GM19397 (cell line): ENCODE measurements around the gene SCAF11.

ENCODE experiments used
- ATAC-seq: cut with Tn5 transposase; IDR thresholded peaks from one replicate; pipeline ENCODE4 v1.9.1; 2021; ENCODE audit warnings: mild to moderate bottlenecking, moderate library complexity; ENCODE audit not compliant: unreplicated experiment

Gene SCAF11

GRCh38 chr12:45980540-45980939, 9.8 kb downstream of the SCAF11 start:
- no peak for ATAC-seq

- no peak for ATAC-seq
Observed at GRCh38 chr12:45978108-45978507, 12.3 kb downstream of the SCAF11 start.

DNA sequence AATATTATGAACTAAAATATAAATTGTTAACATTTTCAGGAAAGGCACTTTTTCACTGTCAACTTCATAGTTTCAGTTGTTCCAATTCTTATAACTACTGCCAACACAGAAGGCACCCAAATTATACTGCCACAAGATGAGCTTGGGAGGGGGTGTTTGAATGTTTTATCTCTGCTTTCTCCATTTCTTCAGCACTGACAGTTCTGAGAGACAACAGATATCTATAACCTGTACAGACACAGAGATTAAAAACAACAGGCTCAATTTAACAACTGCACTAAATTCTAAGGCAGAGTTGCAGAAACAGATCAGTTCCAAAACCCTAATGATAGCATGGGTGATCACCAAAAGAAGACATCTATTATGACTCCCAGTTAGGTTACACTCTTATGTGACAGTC, 12.8 kb downstream of the SCAF11 start:
- no peak for ATAC-seq

GRCh38 chr12:45975506-45975905, 14.9 kb downstream of the SCAF11 start:
- no peak for ATAC-seq

- no peak for ATAC-seq
Observed at GRCh38 chr12:45974883-45975282, 15.5 kb downstream of the SCAF11 start.

GRCh38 chr12:45974171-45974719, 16.1 kb downstream of the SCAF11 start:
- no peak for ATAC-seq

DNA sequence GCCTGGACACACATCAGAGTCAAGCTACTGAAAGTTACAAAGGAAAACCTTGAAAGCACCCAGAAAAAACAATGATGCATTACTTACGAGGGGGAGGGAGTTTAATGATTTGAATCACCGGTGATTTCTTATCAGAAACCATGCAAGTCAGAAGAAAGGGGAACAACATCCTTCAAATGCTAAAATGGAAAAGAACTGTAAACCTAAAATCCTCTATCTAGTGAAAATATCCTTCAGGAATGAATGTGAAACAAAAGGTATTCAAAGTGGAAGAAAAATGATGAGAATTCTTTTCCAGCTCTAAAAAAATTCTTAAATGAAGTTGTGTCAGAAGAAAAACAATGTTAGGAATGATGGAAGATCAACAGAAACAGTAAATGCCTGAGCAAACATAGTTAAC, 16.8 kb downstream of the SCAF11 start:
- ATAC-seq: no peak

DNA sequence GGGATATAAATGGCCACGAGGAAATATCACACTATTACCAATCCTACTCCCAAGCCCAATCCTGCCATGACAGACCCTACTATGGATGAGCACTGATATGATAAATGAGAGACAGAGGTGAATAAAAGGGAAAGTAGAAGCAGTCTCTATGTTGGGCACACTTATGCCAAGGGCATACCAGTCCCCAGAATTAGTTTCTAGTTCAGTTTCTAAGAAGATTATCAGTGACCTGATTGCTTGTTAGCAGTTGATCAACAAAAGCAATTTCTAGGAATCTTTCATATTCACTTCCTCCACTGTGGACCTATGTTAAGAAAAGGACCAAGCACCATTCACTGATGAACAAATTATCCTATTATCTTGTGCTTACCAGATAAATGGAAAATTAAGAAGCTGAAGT, 20.0 kb downstream of the SCAF11 start:
- ATAC-seq: no peak

GRCh38 chr12:45969084-45969483, 21.3 kb downstream of the SCAF11 start:
- ATAC-seq: no peak

GRCh38 chr12:45966486-45966885, 23.9 kb downstream of the SCAF11 start:
- ATAC-seq: no peak

DNA sequence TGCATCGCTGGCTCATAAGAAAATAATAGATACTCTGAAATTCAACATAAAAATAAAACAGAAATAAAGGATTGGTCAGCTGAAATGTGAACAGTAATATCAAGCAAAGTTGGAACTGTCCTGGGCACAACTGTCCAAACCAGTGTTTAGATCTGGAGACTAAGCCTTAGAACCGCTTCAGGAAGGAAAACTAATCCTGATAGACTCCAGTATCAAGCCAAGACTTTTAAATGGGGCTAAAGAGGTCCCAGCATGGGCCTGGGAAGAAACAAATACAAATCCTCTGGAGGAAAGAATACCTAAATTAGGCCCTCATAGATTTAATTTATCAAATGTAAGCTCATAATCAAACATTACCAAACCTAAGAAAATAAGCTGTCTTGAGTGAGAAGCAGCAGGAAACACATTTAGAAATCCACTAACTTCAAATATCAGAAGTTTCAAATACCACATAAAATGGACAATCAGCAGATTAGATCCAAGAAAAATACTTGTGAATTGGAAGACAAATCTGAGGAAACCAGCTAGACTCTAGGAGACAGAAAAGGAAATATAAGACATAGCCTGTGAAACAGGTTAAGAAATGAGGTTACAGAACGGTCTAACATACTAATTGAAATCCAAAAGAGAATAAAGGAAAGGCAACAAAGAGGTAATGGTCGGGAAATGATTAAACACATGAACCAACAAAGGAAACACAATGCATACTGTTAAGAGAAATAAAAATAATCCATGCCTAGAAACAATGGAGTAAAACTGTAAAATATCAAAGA, 27.6 kb downstream of the SCAF11 start:
- no peak for ATAC-seq

GRCh38 chr12:45959728-45960127, 30.6 kb downstream of the SCAF11 start:
- ATAC-seq: no peak

GRCh38 chr12:45959025-45959424, 31.3 kb downstream of the SCAF11 start:
- ATAC-seq: no peak

GRCh38 chr12:45948546-45948945, 41.8 kb downstream of the SCAF11 start:
- no peak for ATAC-seq

DNA sequence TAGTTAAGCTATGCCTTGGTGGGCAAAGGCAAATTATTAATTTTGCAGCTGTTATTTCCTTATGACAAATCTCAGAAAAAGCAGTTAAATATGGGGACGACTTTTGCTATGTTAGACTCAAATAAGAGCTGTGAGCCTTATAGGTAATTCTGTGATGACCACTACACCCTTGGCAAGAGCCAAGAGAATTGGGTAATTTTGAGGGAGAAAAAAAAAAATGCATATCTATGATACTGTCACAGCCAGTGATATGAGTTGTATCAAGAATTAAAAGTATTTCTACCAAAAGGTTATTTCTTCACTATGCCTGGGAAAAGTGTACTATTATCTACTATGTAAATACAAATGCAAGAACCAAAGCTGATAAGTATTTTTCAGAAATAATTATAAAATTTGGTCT, 43.9 kb downstream of the SCAF11 start:
- no peak for ATAC-seq

DNA sequence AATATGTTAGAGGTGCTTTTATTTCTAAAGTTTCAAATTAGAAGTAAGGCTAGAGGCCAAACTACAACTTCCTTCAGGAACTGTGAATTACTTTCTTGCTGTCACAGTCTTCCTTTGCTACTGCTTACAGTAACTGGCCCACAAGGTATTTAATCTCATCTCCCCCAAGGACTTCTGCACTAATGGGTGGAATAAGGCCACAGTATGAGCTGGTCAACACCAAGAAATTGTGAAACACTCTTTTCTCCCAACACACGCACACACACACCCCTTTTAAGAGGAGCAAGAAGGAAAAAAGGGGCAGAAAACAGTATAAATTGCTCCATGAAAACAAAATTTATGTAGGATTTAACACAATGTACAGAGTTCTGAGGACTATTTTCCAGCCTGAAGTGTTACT, 45.6 kb downstream of the SCAF11 start:
- no peak for ATAC-seq

GRCh38 chr12:45939759-45940158, 50.6 kb downstream of the SCAF11 start:
- no peak for ATAC-seq

DNA sequence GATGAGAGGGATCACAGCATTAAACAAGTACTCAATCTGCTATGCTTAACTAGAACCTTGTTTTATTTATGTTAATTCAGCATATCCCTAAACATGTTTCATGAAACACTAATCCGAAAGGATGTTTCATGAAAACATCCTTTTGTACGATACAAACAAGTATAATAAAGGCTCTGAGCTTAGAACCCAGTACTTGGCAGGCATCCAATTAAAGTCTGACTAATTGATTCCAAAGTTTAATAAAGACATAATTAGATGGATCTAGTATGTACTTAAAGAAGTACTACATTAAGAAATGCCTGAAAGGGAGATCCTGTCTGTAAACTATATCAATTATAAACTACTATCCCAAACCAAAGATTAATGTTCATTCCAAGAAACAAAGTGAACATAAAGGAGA, 51.8 kb downstream of the SCAF11 start:
- no peak for ATAC-seq

DNA sequence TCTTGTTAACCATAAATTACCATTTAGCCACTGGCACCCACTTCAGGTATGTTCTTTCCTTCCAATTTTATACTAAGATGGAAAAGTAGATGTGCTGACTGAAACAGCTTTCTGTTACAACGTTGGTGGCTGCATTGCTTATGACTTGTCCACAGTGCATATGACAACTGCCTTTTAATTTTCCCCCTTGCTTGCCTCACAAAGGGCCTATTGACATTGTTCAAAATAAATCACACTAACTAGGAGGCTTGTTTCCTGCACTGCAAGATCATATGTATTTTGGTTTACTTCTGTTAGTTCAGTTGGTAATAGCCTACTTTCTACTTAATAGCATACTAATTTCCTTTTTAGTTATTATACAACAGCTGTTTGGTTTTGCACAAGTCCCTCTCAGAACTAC, 55.4 kb downstream of the SCAF11 start:
- no peak for ATAC-seq

DNA sequence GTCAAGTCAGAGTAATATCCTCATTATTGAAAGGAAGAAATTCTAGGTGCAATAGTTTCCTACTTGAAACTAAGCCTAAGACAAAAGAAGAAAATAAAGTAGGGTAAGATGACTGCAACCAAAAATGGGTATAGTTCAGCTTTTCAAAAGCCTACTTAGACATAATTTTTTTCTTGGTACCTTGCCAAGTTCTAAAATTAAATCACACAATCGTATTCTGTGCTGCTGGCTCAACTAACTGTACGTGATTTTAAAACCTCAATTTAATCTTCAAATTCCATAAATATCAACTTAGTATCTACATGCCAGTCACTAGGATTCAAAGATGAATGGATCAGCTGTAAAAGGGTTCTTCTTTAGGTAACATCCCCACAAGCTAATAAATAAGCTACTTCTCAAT, 56.9 kb downstream of the SCAF11 start:
- no peak for ATAC-seq

- no peak for ATAC-seq
Observed at GRCh38 chr12:45930369-45930768, 60.0 kb downstream of the SCAF11 start.

GRCh38 chr12:45928309-45928708, 62.1 kb downstream of the SCAF11 start:
- ATAC-seq: no peak

GRCh38 chr12:45918818-45919217, 71.6 kb downstream of the SCAF11 start:
- no peak for ATAC-seq
